Breast epithelium (tissue), 4 donors: ENCODE data around the gene PCDHA2. TPM values are rescaled to one million over a fixed set of nuclear protein-coding genes. Genes with fewer than 3 reads are reported as not detected.
"Not testable (repeated sequence)": the region's sequence is repeated elsewhere in the genome, so short reads cannot be mapped to it uniquely, and the experiment has no call there.

Experiments
- DNase-seq, 2 donors: peaks; one replicate each; pipeline ENCODE4 v3.0.0-alpha.2; 2019; ENCODE audit warnings: low spot score in 2 of 2
- H3K27ac ChIP-seq, 2 donors: fragments of 200-600 bp; sonication (generic) in 1 of 2; one replicate each; pipeline ENCODE4 v1.5.1; 2016 to 2019; ENCODE audit warnings: mild to moderate bottlenecking in 1 of 2
- H3K27me3 ChIP-seq, 2 donors: fragments of 200-600 bp; sonication (generic) in 1 of 2; one replicate each; pipeline versions ENCODE4 v1.5.1 to v1.6.0; 2017 to 2019; ENCODE audit warnings: control low read depth in 1 of 2, mild to moderate bottlenecking in 1 of 2
- H3K36me3 ChIP-seq: fragments of 200-600 bp; one replicate; pipeline ENCODE4 v1.5.1; 2019
- H3K4me1 ChIP-seq, 2 donors: fragments of 200-600 bp; sonication (generic); one replicate each; pipeline ENCODE4 v1.5.1; 2016 to 2019; ENCODE audit warnings: control low read depth in 1 of 2
- H3K4me3 ChIP-seq, 3 donors: fragments of 200-600 bp; sonication (generic); 1 replicate in 2 of 3; 2 replicates in 1 of 3; pipeline ENCODE4 v1.5.1; 2016 to 2019; ENCODE audit warnings: mild to moderate bottlenecking in 3 of 3, moderate library complexity in 2 of 3
- H3K9me3 ChIP-seq, 2 donors: fragments of 200-600 bp; sonication (generic) in 1 of 2; one replicate each; pipeline ENCODE4 v1.5.1; 2016 to 2019; ENCODE audit warnings: control low read depth in 1 of 2
- CTCF ChIP-seq, 3 donors: fragments of 450-650 bp; IDR thresholded peaks; one replicate each; pipeline ENCODE4 v1.5.1; 2016 to 2017; ENCODE audit warnings: antibody characterized with exemption in 3 of 3, mild to moderate bottlenecking in 3 of 3, moderate library complexity in 3 of 3
- POLR2A ChIP-seq: fragments of 450-650 bp; IDR thresholded peaks from one replicate; pipeline ENCODE4 v1.6.1; 2016; ENCODE audit warnings: antibody characterized with exemption, mild to moderate bottlenecking, moderate library complexity
- POLR2AphosphoS5 ChIP-seq, 3 donors: sonication (generic); formaldehyde crosslinking; IDR thresholded peaks; one replicate each; pipeline ENCODE4 v1.6.1; 2017; ENCODE audit warnings: antibody characterized with exemption in 3 of 3
- intact Hi-C: fragments of 100-400 bp; cut with DNase I; formaldehyde crosslinking; loops from one replicate; pipeline ENCODE4 v1.15.1; 2023; ENCODE audit warnings: low total_unique reads
- total RNA-seq, 3 donors: library from RNA; depleted of rRNA; stranded (reverse); fragments of >200 nt; gene quantifications; one replicate each; pipeline ENCODE4 v1.1.0, GENCODE V29; 2016

Gene PCDHA2
- total RNA-seq, 3 donors from 2014 or later = 0.33 to 0.59 TPM; not detected in 1

DNA sequence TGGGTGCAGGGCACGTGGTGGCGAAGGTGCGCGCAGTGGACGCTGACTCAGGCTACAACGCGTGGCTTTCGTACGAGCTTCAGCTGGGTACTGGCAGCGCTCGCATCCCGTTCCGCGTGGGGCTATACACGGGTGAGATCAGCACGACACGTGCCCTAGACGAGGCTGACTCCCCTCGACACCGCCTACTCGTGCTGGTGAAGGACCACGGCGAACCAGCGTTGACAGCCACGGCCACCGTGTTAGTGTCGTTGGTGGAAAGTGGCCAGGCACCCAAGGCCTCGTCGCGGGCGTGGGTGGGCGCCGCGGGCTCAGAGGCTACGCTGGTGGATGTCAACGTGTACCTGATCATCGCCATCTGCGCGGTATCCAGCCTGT, 2.1 kb downstream of the PCDHA2 start:
- TF ChIP-seq CTCF (IDR thresholded peaks at IDR 0.05) (no peak), POLR2AphosphoS5 (IDR thresholded peaks at IDR 0.05) (no peak), POLR2A (no peak)
- no peaks in the 10 kb centered on the region for H3K36me3 ChIP-seq
- no peak overlapping the region for H3K27ac ChIP-seq
- no peak overlapping the region for H3K4me3 ChIP-seq
- no peak for DNase-seq
- H3K9me3 ChIP-seq = peaks cover 45 to 74% of the 10 kb centered on the region in 2 donors
- intact Hi-C loops = no loop called here
- H3K27me3 ChIP-seq = no peaks in the 10 kb centered on the region
- H3K4me1 ChIP-seq = no peaks in the 10 kb centered on the region

- no peaks in the 10 kb centered on the region for H3K4me1 ChIP-seq
- no peaks in the 10 kb centered on the region for H3K36me3 ChIP-seq
- DNase-seq = no peak
- no peaks in the 10 kb centered on the region for H3K27me3 ChIP-seq
- intact Hi-C loops = no loop called here
- no peak within 1 kb of the TSS for H3K27ac ChIP-seq
- no peak for TF ChIP-seq POLR2A
- no peak for TF ChIP-seq POLR2AphosphoS5 (IDR thresholded peaks at IDR 0.05)
- peak in 2 of 3 donors; percentile 17 to 21 for TF ChIP-seq CTCF (IDR thresholded peaks at IDR 0.05)
- H3K4me3 ChIP-seq = peak within 1 kb of the TSS; percentile 25 to 62 (median 38)
- H3K9me3 ChIP-seq = peaks cover 39 to 58% of the 10 kb centered on the region in 2 donors
These were observed 6.3 kb downstream of the PCDHA2 start, which contains the start of gene PCDHA3 for GRCh38 chr5:140800816-140801493. TSS of gene PCDHA3 (plus strand) at chr5:140801057.

- DNase-seq = no peak
- H3K9me3 ChIP-seq = peaks cover 34 to 58% of the 10 kb centered on the region in 2 donors
- H3K27me3 ChIP-seq = no peaks in the 10 kb centered on the region
- no peaks in the 10 kb centered on the region for H3K4me1 ChIP-seq
- H3K36me3 ChIP-seq = no peaks in the 10 kb centered on the region
- TF ChIP-seq POLR2A = no peak
- TF ChIP-seq CTCF (IDR thresholded peaks at IDR 0.05) = peak in 2 of 3 donors; percentile 8 to 18
- no peak overlapping the region for H3K27ac ChIP-seq
- H3K4me3 ChIP-seq = peak overlapping the region; percentile 25 to 62 (median 38)
- intact Hi-C loops = no loop called here
These were observed 6.8 kb downstream of the PCDHA2 start for GRCh38 chr5:140801494-140801841.

DNA sequence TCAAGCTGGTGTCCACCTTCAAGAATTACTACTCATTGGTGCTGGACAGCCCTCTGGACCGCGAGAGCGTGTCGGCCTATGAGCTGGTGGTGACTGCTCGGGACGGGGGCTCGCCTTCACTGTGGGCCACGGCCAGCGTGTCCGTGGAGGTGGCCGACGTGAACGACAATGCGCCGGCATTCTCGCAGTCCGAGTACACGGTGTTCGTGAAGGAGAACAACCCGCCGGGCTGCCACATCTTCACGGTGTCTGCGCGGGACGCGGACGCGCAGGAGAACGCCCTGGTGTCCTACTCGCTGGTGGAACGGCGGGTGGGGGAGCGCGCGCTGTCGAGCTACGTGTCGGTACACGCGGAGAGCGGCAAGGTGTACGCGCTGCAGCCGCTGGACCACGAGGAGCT, 7.7 kb downstream of the PCDHA2 start:
- H3K27me3 ChIP-seq, H3K4me3 ChIP-seq, H3K27ac ChIP-seq, H3K4me1 ChIP-seq, H3K36me3 ChIP-seq, DNase-seq, intact Hi-C loops: not testable (repeated sequence)
- H3K9me3 ChIP-seq = peaks cover 34 to 59% of the 10 kb centered on the region in 2 donors

- Histone ChIP-seq H3K9me3 (peaks cover 34 to 59% of the 10 kb centered on the region in 2 donors), H3K27ac (no peak overlapping the region), H3K4me3 (peak overlapping the region in 1 of 3 donors; percentile 24), H3K36me3 (no peaks in the 10 kb centered on the region), H3K4me1 (no peaks in the 10 kb centered on the region), H3K27me3 (no peaks in the 10 kb centered on the region)
- TF ChIP-seq POLR2A = no peak
- no peak for TF ChIP-seq CTCF (IDR thresholded peaks at IDR 0.05)
- TF ChIP-seq POLR2AphosphoS5 (IDR thresholded peaks at IDR 0.05) = no peak
- no peak for DNase-seq
- intact Hi-C loops = no loop called here
These were observed 8.2 kb downstream of the PCDHA2 start for GRCh38 chr5:140802781-140803271.
